Panc1 (cell line): ENCODE results near the gene ARHGEF38. TPM values are rescaled to one million over a fixed set of nuclear protein-coding genes. Genes with fewer than 3 reads are reported as not detected.

Source experiments
- ATAC-seq: fragments of 200-7000 bp; cut with Tn5 transposase; 2 replicates; pipeline ENCODE4 v1.9.1; 2020; ENCODE audit warnings: mild to moderate bottlenecking, moderate library complexity
- BruUV-seq: library from RNA; stranded (reverse); fragments of 400-500 nt; replicated peaks from 2 replicates; lab custom pipeline; 2021; lab: Mats Ljungman, UMichigan
- CTCF ChIA-PET: fragments of 300-600 bp; sonication (Branson Sonifier 250); formaldehyde crosslinking; loops from one replicate; lab custom pipeline; 2022; ENCODE audit warnings: antibody characterized with exemption; lab: Charles Lee
- POLR2A ChIA-PET: fragments of 300-600 bp; sonication (Branson Sonifier 250); formaldehyde crosslinking; loops from one replicate; lab custom pipeline; 2022; ENCODE audit warnings: antibody characterized with exemption; lab: Charles Lee
- DNase-seq: peaks from one replicate; pipeline ENCODE4 v3.0.0-alpha.2; 2010; ENCODE audit warnings: low read depth, low spot score
- H3K27ac ChIP-seq: 2 replicates; pipeline ENCODE4 v1.5.1; 2011; ENCODE audit warnings: mild to moderate bottlenecking, low read length, inconsistent platforms
- H3K27me3 ChIP-seq: fragments of 200-500 bp; sonication (Bioruptor generic); 2 replicates; pipeline ENCODE4 v1.6.0; 2014; ENCODE audit warnings: low read length, inconsistent platforms; ENCODE audit not compliant: control insufficient read depth, insufficient read depth
- H3K36me3 ChIP-seq: fragments of 200-500 bp; sonication (Bioruptor generic); 2 replicates; pipeline ENCODE4 v1.5.1; 2014; ENCODE audit warnings: inconsistent platforms, mild to moderate bottlenecking, low read length, moderate library complexity; ENCODE audit not compliant: control insufficient read depth, insufficient read depth
- H3K4me1 ChIP-seq: 2 replicates; pipeline ENCODE4 v1.5.1; 2011; ENCODE audit warnings: inconsistent platforms, mild to moderate bottlenecking, low read length, moderate library complexity; ENCODE audit not compliant: control insufficient read depth, insufficient read depth
- H3K4me3 ChIP-seq, 2 experiments: 2 replicates each; pipeline ENCODE4 v1.5.1; 2011 to 2012; ENCODE audit warnings: low read depth in 2 of 2, low read length in 2 of 2, mild to moderate bottlenecking in 2 of 2, inconsistent platforms in 1 of 2, moderate library complexity in 1 of 2
- H3K9me3 ChIP-seq: fragments of 200-500 bp; sonication (Bioruptor generic); 2 replicates; pipeline ENCODE4 v1.5.1; 2014; ENCODE audit warnings: low read depth, mild to moderate bottlenecking, inconsistent platforms, low read length, moderate library complexity; ENCODE audit not compliant: control insufficient read depth, insufficient read depth
- CTCF ChIP-seq: fragments of 450-650 bp; IDR thresholded peaks from 2 replicates; pipeline ENCODE4 v1.5.1; 2017; ENCODE audit warnings: mild to moderate bottlenecking
- POLR2AphosphoS5 ChIP-seq: IDR thresholded peaks from 2 replicates; pipeline ENCODE4 v1.6.1; 2012; ENCODE audit warnings: mild to moderate bottlenecking, low read depth, low read length, moderate library complexity
- SIN3A ChIP-seq: IDR thresholded peaks from 2 replicates; pipeline ENCODE4 v1.6.1; 2012; ENCODE audit warnings: low read depth, mild to moderate bottlenecking, low read length, moderate library complexity, borderline replicate concordance; ENCODE audit not compliant: insufficient read depth
- TCF7L2 ChIP-seq: IDR thresholded peaks from 2 replicates; pipeline ENCODE4 v1.6.1; 2011; ENCODE audit warnings: mild to moderate bottlenecking, low read depth, low read length, inconsistent platforms
- in situ Hi-C: cut with HindIII; loops from 2 replicates; pipeline ENCODE4 v1.10.0; 2016; ENCODE audit warnings: low sequenced_read_pairs, low pct_unique_long_range_greater_than_20kb
- intact Hi-C: fragments of 100-400 bp; cut with micrococcal nuclease; formaldehyde crosslinking; loops from one replicate; pipeline ENCODE4 v1.10.0; 2022; ENCODE audit not compliant: unreplicated experiment
- total RNA-seq: library from RNA; stranded (reverse); gene quantifications from one replicate; pipeline ENCODE4 v1.2.1, GENCODE V29; 2021; ENCODE audit not compliant: unreplicated experiment
- TF ChIP-seq, protein P1 (sequence below), 2 experiments: IDR thresholded peaks; 2 replicates each; pipeline ENCODE4 v1.6.1; 2011 to 2012; ENCODE audit warnings: low read depth in 2 of 2, control low read depth in 1 of 2, low read length in 1 of 2, mild to moderate bottlenecking in 1 of 2, moderate library complexity in 1 of 2; ENCODE audit not compliant: insufficient read depth in 1 of 2

The ARHGEF38 gene
- total RNA-seq, 1 experiment from 2014 or later: not detected

DNA sequence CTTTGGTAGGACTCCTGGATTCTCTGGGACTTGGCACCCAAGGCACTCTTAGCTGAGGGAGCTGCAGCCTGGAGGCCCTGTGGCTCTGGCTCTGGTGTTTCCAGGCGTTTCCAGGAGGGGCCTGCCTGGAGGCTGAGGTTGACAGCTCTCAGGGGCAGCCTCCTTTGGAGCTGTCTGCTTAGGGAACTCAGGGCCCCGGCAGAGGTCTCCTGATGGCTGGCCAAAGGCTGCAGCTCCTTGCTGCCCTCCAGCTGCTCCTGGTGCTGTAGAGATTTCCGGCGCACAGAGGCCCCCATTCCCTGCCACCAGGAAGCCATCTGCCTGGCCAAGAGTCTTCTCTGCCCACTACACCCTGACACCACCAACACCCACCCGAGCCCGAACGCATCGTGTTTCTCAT, 25.3 kb upstream of the ARHGEF38 start:
- H3K9me3 ChIP-seq: no peaks in the 10 kb centered on the region
- intact Hi-C loops (no loop called here), in situ Hi-C loops (no loop called here)
- H3K36me3 ChIP-seq: no peaks in the 10 kb centered on the region
- TF ChIP-seq POLR2AphosphoS5: no peak
- TF ChIP-seq SIN3A: no peak
- TF ChIP-seq TCF7L2: no peak
- no peak for TF ChIP-seq CTCF
- TF ChIP-seq, protein P1, sequence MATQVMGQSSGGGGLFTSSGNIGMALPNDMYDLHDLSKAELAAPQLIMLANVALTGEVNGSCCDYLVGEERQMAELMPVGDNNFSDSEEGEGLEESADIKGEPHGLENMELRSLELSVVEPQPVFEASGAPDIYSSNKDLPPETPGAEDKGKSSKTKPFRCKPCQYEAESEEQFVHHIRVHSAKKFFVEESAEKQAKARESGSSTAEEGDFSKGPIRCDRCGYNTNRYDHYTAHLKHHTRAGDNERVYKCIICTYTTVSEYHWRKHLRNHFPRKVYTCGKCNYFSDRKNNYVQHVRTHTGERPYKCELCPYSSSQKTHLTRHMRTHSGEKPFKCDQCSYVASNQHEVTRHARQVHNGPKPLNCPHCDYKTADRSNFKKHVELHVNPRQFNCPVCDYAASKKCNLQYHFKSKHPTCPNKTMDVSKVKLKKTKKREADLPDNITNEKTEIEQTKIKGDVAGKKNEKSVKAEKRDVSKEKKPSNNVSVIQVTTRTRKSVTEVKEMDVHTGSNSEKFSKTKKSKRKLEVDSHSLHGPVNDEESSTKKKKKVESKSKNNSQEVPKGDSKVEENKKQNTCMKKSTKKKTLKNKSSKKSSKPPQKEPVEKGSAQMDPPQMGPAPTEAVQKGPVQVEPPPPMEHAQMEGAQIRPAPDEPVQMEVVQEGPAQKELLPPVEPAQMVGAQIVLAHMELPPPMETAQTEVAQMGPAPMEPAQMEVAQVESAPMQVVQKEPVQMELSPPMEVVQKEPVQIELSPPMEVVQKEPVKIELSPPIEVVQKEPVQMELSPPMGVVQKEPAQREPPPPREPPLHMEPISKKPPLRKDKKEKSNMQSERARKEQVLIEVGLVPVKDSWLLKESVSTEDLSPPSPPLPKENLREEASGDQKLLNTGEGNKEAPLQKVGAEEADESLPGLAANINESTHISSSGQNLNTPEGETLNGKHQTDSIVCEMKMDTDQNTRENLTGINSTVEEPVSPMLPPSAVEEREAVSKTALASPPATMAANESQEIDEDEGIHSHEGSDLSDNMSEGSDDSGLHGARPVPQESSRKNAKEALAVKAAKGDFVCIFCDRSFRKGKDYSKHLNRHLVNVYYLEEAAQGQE (IDR thresholded peaks at IDR 0.05; ENCODE audit: insufficient read depth in 1 of 2, low read depth in 2 of 2, low read length in 1 of 2): no peak
- CTCF ChIA-PET: interaction anchor here (0.6 kb wide), 1 partner anchor 189 kb away, joined by 3 read pairs; no protein-coding TSS in a partner anchor
- no TSS peak for BruUV-seq
- H3K4me1 ChIP-seq: no peaks in the 10 kb centered on the region
- H3K27ac ChIP-seq: no peak overlapping the region
- DNase-seq: no peak
- no peaks in the 10 kb centered on the region for H3K27me3 ChIP-seq
- H3K4me3 ChIP-seq: no peak overlapping the region
- POLR2A ChIA-PET: no interaction called here
- ATAC-seq: no peak

DNA sequence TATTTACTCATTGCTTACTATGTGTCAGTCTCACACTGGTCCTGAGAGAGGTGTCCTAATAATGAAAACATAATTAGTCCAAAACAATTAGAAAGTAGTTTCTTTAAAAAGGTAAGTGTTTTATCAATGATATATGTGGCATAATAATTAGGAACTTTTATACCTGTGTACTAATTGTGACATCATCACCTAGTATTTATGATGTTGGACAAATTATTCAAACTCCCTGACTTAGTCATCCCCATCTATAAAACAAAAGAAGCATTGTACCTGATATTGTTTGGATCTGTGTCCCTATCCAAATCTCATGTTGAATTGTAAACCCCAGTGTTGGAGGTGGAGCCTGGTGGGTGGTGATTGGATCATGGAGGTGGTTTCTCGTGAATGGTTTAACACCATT, 15.8 kb upstream of the ARHGEF38 start:
- ChIA-PET POLR2A (no interaction called here), CTCF (no interaction called here)
- ATAC-seq (no peak), DNase-seq (no peak)
- Histone ChIP-seq H3K27ac (no peak overlapping the region), H3K36me3 (no peaks in the 10 kb centered on the region), H3K27me3 (no peaks in the 10 kb centered on the region), H3K9me3 (no peaks in the 10 kb centered on the region), H3K4me1 (no peaks in the 10 kb centered on the region), H3K4me3 (no peak overlapping the region)
- no peak for TF ChIP-seq SIN3A
- TF ChIP-seq, protein P1 (IDR thresholded peaks at IDR 0.05; ENCODE audit: insufficient read depth in 1 of 2, low read depth in 2 of 2, low read length in 1 of 2): no peak
- TF ChIP-seq TCF7L2: no peak
- TF ChIP-seq CTCF: no peak
- no peak for TF ChIP-seq POLR2AphosphoS5
- in situ Hi-C loops (no loop called here), intact Hi-C loops (loop anchor here (10.0 kb wide), 1 partner anchor 118 kb away; no protein-coding TSS in a partner anchor)
- BruUV-seq: no TSS peak
